NCI-H1105 (cell line): Measurements from ENCODE around the gene CCDC6.
"Not testable (repeated sequence)": the region's sequence is repeated elsewhere in the genome, so short reads cannot be mapped to it uniquely, and the experiment has no call there.

Experiments used
- DNase-seq: peaks from one replicate; lab custom pipeline; 2025; lab: John Stamatoyannopoulos, UW

CCDC6 gene

GRCh38 chr10:59754951-59755350 is 151.4 kb downstream of the CCDC6 start:
- DNase-seq = no peak

GRCh38 chr10:59753267-59753666 is 153.1 kb downstream of the CCDC6 start, which contains the start of gene MRLN:
TSS of gene MRLN (minus strand) at chr10:59753455.
- no peak for DNase-seq

GRCh38 chr10:59752278-59752940 is 153.9 kb downstream of the CCDC6 start:
- no peak for DNase-seq

- DNase-seq = no peak
These were observed 156.0 kb downstream of the CCDC6 start for GRCh38 chr10:59750155-59750945.

GRCh38 chr10:59748834-59749233 is 157.5 kb downstream of the CCDC6 start:
- DNase-seq = no peak

- DNase-seq = no peak
These were observed 161.1 kb downstream of the CCDC6 start for GRCh38 chr10:59745163-59745650.

GRCh38 chr10:59744762-59745161 is 161.6 kb downstream of the CCDC6 start:
- DNase-seq = not testable (repeated sequence)

- not testable (repeated sequence) for DNase-seq
These were observed 162.2 kb downstream of the CCDC6 start for GRCh38 chr10:59744156-59744555.

- DNase-seq = no peak
These were observed 164.8 kb downstream of the CCDC6 start for GRCh38 chr10:59741583-59741982.

- DNase-seq = no peak
These were observed 165.3 kb downstream of the CCDC6 start for GRCh38 chr10:59741048-59741447.
